Upper lobe of left lung (tissue), 6 donors: ENCODE results near the gene CACNB2. TPM values are rescaled to one million over a fixed set of nuclear protein-coding genes. Genes with fewer than 3 reads are reported as not detected.

Experiments
- ATAC-seq, 2 donors: fragments of 200-7000 bp; cut with Tn5 transposase; one replicate each; pipeline ENCODE4 v1.9.1; 2022; ENCODE audit warnings: mild to moderate bottlenecking in 2 of 2, moderate library complexity in 2 of 2; ENCODE audit not compliant: low FRiP score in 2 of 2
- DNase-seq, 2 donors: peaks; one replicate each; pipeline ENCODE4 v3.0.0-alpha.2; 2019 to 2020
- H3K27ac ChIP-seq, 4 donors: fragments of 200-600 bp; sonication (generic); one replicate each; pipeline ENCODE4 v1.5.1; 2016 to 2019
- H3K27me3 ChIP-seq, 4 donors: fragments of 200-600 bp; sonication (generic); one replicate each; pipeline ENCODE4 v1.5.1; 2017 to 2019
- H3K36me3 ChIP-seq, 4 donors: fragments of 200-600 bp; sonication (generic); one replicate each; pipeline ENCODE4 v1.5.1; 2016 to 2019
- H3K4me1 ChIP-seq, 4 donors: fragments of 200-600 bp; sonication (generic); one replicate each; pipeline ENCODE4 v1.5.1; 2018 to 2019
- H3K4me3 ChIP-seq, 4 donors: fragments of 200-600 bp; sonication (generic); one replicate each; pipeline ENCODE4 v1.5.1; 2017 to 2019; ENCODE audit warnings: mild to moderate bottlenecking in 2 of 4, moderate library complexity in 1 of 4
- H3K9me3 ChIP-seq, 4 donors: fragments of 200-600 bp; sonication (generic); one replicate each; pipeline ENCODE4 v1.5.1; 2018 to 2019
- EP300 ChIP-seq, 4 donors: sonication (generic); formaldehyde crosslinking; IDR thresholded peaks; one replicate each; pipeline ENCODE4 v1.5.1; 2017; ENCODE audit warnings: antibody characterized with exemption in 4 of 4, control low read depth in 2 of 4
- POLR2A ChIP-seq, 4 donors: fragments of 450-650 bp; IDR thresholded peaks; one replicate each; pipeline ENCODE4 v1.5.1; 2016 to 2017; ENCODE audit warnings: antibody characterized with exemption in 4 of 4, mild to moderate bottlenecking in 2 of 4
- POLR2AphosphoS5 ChIP-seq, 2 donors: sonication (generic); formaldehyde crosslinking; IDR thresholded peaks; one replicate each; pipeline ENCODE4 v1.5.1; 2017; ENCODE audit warnings: antibody characterized with exemption in 2 of 2
- WGBS, 2 donors: methylation state at CpG; one replicate each; pipeline ENCODE4 v1.1.5; 2017 to 2018; 5-methylcytosine and 5-hydroxymethylcytosine counted together
- total RNA-seq, 6 donors: library from RNA; depleted of rRNA in 4 of 6; stranded (reverse); fragments of >200 nt in 4 of 6; gene quantifications; one replicate each; pipeline versions ENCODE4 v1.1.0 to v1.2.1, GENCODE V29; 2016 to 2021
- TF ChIP-seq, protein P1 (sequence below), 6 experiments: fragments of 450-650 bp in 4 of 6; fragments of 200-600 bp in 2 of 6; sonication (generic) in 2 of 6; IDR thresholded peaks; one replicate each; pipeline ENCODE4 v1.5.1; 2016 to 2019; ENCODE audit warnings: antibody characterized with exemption in 6 of 6
- donor health status: DM: no; HTN: no; CAD: no; lungs with moderate emphysema.
- donor health status: DM: no; HTN: yes; CAD: no; lungs with severe emphysema.

CACNB2 gene
- total RNA-seq, 6 donors from 2014 or later: 1.4 to 6.3 (median 2.9) TPM

DNA sequence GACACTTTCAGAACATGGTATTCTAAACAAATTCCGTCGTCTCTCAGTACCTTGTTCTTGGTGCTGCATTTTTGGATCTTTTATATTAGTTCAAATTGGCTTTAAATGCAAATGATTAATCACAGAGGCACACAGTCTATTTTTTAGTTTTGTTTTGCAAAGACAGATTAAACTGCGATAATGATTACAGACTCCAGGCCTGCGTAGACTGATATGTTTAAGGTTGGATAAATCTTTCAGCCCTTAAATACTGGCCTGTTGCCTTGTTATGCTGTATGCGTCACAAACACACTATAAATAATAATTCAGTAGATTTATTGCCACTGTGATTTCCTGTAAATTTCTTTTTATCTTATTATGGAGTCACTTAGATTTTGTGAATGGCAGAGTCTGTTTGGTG is 19.3 kb downstream of the CACNB2 start:
- no peak overlapping the region for H3K27ac ChIP-seq
- H3K4me3 ChIP-seq: no peak overlapping the region
- no peaks in the 10 kb centered on the region for H3K27me3 ChIP-seq
- no peaks in the 10 kb centered on the region for H3K4me1 ChIP-seq
- no peaks in the 10 kb centered on the region for H3K9me3 ChIP-seq
- ATAC-seq: no peak
- TF ChIP-seq EP300 (IDR thresholded peaks at IDR 0.05): no peak
- TF ChIP-seq POLR2A (IDR thresholded peaks at IDR 0.05): no peak
- TF ChIP-seq, protein P1, sequence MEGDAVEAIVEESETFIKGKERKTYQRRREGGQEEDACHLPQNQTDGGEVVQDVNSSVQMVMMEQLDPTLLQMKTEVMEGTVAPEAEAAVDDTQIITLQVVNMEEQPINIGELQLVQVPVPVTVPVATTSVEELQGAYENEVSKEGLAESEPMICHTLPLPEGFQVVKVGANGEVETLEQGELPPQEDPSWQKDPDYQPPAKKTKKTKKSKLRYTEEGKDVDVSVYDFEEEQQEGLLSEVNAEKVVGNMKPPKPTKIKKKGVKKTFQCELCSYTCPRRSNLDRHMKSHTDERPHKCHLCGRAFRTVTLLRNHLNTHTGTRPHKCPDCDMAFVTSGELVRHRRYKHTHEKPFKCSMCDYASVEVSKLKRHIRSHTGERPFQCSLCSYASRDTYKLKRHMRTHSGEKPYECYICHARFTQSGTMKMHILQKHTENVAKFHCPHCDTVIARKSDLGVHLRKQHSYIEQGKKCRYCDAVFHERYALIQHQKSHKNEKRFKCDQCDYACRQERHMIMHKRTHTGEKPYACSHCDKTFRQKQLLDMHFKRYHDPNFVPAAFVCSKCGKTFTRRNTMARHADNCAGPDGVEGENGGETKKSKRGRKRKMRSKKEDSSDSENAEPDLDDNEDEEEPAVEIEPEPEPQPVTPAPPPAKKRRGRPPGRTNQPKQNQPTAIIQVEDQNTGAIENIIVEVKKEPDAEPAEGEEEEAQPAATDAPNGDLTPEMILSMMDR (IDR thresholded peaks at IDR 0.05): no peak
- no peak for DNase-seq
- no peaks in the 10 kb centered on the region for H3K36me3 ChIP-seq
- 70 to 77% methylated on average over 5 of the region's 5 CpGs for WGBS, 2 donors

DNA sequence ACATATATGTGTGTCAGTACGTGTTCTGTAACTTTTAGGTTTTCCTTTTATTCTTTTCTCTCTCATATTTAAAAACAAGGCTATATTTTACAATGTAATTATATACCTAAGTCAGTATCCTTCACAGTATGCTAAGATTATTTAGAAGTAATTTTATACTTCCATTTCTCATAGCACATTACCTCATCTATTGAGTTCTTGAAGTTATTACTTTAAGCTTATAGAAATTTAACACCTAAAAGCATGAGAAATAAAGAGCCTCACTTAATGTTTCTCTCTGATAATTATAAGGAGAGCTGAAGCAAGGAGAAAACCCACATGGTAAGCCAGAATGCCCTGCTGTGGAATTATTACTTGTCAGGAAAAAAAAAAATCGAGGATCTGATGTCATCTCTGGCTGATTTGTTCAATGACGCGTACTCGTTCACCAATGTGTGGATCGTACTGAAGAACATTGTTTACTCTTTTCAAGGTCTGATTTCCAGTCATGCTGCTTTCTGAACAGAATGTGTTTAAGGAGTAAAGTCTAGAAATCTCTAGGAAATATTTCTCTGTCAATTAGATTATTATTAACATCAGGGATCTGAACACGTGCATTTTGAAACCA is 21.9 kb downstream of the CACNB2 start:
- DNase-seq (no peak), ATAC-seq (no peak)
- H3K9me3 ChIP-seq: no peaks in the 10 kb centered on the region
- no peaks in the 10 kb centered on the region for H3K27me3 ChIP-seq
- H3K4me1 ChIP-seq: no peaks in the 10 kb centered on the region
- no peak for TF ChIP-seq POLR2A (IDR thresholded peaks at IDR 0.05)
- TF ChIP-seq, protein P1 (IDR thresholded peaks at IDR 0.05): no peak
- TF ChIP-seq POLR2AphosphoS5 (IDR thresholded peaks at IDR 0.05): no peak
- TF ChIP-seq EP300 (IDR thresholded peaks at IDR 0.05): no peak
- H3K4me3 ChIP-seq: no peak overlapping the region
- 73 to 75% methylated on average over 7 of the region's 7 CpGs for WGBS, 2 donors
- H3K27ac ChIP-seq: no peak overlapping the region
- no peaks in the 10 kb centered on the region for H3K36me3 ChIP-seq

DNA sequence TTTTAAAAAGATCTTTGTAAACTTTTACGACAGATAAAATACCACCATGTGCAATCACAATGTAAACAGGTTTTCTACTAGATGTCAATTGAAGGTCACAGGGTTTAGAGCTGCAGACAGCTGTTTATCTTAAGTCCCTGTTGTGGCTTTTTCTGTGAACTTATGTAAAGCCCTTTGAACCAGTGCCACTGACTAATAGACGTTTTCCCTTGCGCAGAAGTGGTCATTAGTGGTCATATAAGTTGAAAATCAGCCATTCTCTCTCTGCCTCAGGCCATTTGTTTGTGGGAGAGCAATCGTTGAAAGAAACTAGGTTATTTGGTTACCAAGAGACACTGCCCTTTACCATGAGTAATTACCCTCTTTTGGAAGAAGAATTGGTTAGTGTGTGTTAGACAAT is 23.9 kb downstream of the CACNB2 start:
- Histone ChIP-seq H3K27ac (no peak overlapping the region), H3K4me1 (no peaks in the 10 kb centered on the region), H3K4me3 (no peak overlapping the region), H3K9me3 (no peaks in the 10 kb centered on the region), H3K27me3 (no peaks in the 10 kb centered on the region), H3K36me3 (no peaks in the 10 kb centered on the region)
- no peak for ATAC-seq
- no peak for DNase-seq
- no peak for TF ChIP-seq POLR2A (IDR thresholded peaks at IDR 0.05)
- TF ChIP-seq, protein P1 (IDR thresholded peaks at IDR 0.05): no peak
- no peak for TF ChIP-seq POLR2AphosphoS5 (IDR thresholded peaks at IDR 0.05)
- TF ChIP-seq EP300 (IDR thresholded peaks at IDR 0.05): no peak
- 57% methylated on average over 4 of the region's 4 CpGs for WGBS, 2 donors

DNA sequence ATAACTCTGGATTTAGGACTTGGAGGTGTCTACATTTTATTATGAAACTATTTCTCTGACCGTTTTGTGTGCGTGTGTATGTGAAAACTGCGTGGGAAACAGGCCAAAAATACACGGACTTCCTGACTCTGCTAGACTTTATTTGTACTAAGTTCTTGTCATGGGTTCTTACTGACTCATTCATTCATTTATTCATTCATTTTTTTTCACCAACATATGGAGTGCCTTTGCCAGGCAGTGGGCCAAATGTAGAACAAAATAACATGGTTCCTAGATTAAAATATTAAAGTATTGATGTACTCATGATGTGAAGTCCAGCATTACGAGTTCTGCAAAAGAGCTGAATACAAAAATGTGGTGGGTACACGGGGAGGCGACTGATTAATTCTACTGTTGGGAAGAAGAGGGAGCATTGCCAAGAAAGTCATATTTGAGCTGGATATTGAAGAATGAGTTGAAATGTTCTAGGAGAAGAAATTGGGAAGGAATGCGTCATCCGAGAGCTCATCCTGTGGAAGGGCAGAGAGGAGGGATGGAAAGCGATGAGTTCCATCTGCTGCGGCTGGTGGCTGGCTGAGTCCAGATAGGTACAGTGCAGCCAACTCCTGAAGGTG is 24.6 kb downstream of the CACNB2 start:
- no peaks in the 10 kb centered on the region for H3K36me3 ChIP-seq
- no peak overlapping the region for H3K4me3 ChIP-seq
- WGBS, 2 donors: 66 to 76% methylated on average over 11 of the region's 11 CpGs
- H3K9me3 ChIP-seq: no peaks in the 10 kb centered on the region
- H3K27me3 ChIP-seq: no peaks in the 10 kb centered on the region
- TF ChIP-seq, protein P1 (IDR thresholded peaks at IDR 0.05): no peak
- TF ChIP-seq POLR2AphosphoS5 (IDR thresholded peaks at IDR 0.05) (no peak), EP300 (IDR thresholded peaks at IDR 0.05) (no peak), POLR2A (IDR thresholded peaks at IDR 0.05) (no peak)
- peak in 1 of 2 donors; percentile 63 for ATAC-seq
- no peaks in the 10 kb centered on the region for H3K4me1 ChIP-seq
- no peak for DNase-seq
- H3K27ac ChIP-seq: no peak overlapping the region
